RWPE1 (cell line): Measurements from ENCODE around the gene TMEM184A.
"Not testable (repeated sequence)": the region's sequence is repeated elsewhere in the genome, so short reads cannot be mapped to it uniquely, and the experiment has no call there.

ENCODE experiments used
- CTCF ChIA-PET: fragments of 350-600 bp; sonication (Branson Sonifier 250); formaldehyde crosslinking; extraction: SDS; loops from one replicate; lab custom pipeline; 2021; lab: Yijun Ruan, JAX
- POLR2A ChIA-PET: fragments of 400-600 bp; formaldehyde crosslinking; extraction: SDS; loops from one replicate; lab custom pipeline; 2020; ENCODE audit warnings: antibody characterized with exemption; ENCODE audit not compliant: low non-redundant PET; lab: Yijun Ruan, JAX
- DNase-seq: peaks from one replicate; pipeline ENCODE4 v3.0.0; 2012; ENCODE audit warnings: low spot score
- H3K27ac ChIP-seq: fragments of 450-650 bp; 2 replicates; pipeline ENCODE4 v1.5.1; 2017
- CTCF ChIP-seq: fragments of 450-650 bp; conservative IDR thresholded peaks from 2 replicates; pipeline ENCODE4 v1.5.1; 2017; ENCODE audit warnings: low read depth, mild to moderate bottlenecking

The TMEM184A gene

GRCh38 chr7:1586827-1587705 lies 31.1 kb upstream of the TMEM184A start:
- POLR2A ChIA-PET: no interaction called here
- CTCF ChIA-PET: no interaction called here
- TF ChIP-seq CTCF: no peak
- no peak overlapping the region for H3K27ac ChIP-seq
- no peak for DNase-seq

GRCh38 chr7:1586126-1586826 lies 30.3 kb upstream of the TMEM184A start:
- CTCF ChIA-PET: interaction anchor here (0.6 kb wide), 1 partner anchor 54 kb away, joined by 3 read pairs; no protein-coding TSS in a partner anchor
- no peak for TF ChIP-seq CTCF
- POLR2A ChIA-PET: no interaction called here
- no peak overlapping the region for H3K27ac ChIP-seq
- no peak for DNase-seq

GRCh38 chr7:1585142-1585981 lies 29.4 kb upstream of the TMEM184A start:
- ChIA-PET POLR2A (no interaction called here), CTCF (interaction anchor here (0.6 to 0.7 kb wide), 2 partner anchors 55 to 954 kb away, joined by 3 read pairs; no protein-coding TSS in a partner anchor)
- TF ChIP-seq CTCF: no peak
- no peak for DNase-seq
- H3K27ac ChIP-seq: no peak overlapping the region

- ChIA-PET CTCF (interaction anchor here (0.7 kb wide), 1 partner anchor 955 kb away, joined by 3 read pairs; no protein-coding TSS in a partner anchor), POLR2A (no interaction called here)
- DNase-seq: no peak
- TF ChIP-seq CTCF: no peak
- H3K27ac ChIP-seq: no peak overlapping the region
Observed at GRCh38 chr7:1584700-1585099, 28.7 kb upstream of the TMEM184A start.

- H3K27ac ChIP-seq, POLR2A ChIA-PET, DNase-seq: not testable (repeated sequence)
- CTCF ChIA-PET: interaction anchor here (0.9 kb wide), 1 partner anchor 57 kb away, joined by 3 read pairs; no protein-coding TSS in a partner anchor
Observed at GRCh38 chr7:1583241-1583930, 27.4 kb upstream of the TMEM184A start.

- ChIA-PET CTCF (no interaction called here), POLR2A (no interaction called here)
- no peak overlapping the region for H3K27ac ChIP-seq
- no peak for TF ChIP-seq CTCF
- no peak for DNase-seq
Observed at GRCh38 chr7:1580422-1581030, 24.5 kb upstream of the TMEM184A start.
